HepG2 (cell line): ENCODE data around the gene XAGE3.

Experiments used
- FOXK2 ChIP-seq: fragments of 450-650 bp; IDR thresholded peaks from 2 replicates; pipeline ENCODE4 v1.6.1; 2016
- MAFF ChIP-seq: IDR thresholded peaks from 2 replicates; pipeline ENCODE4 v1.6.1; 2011; ENCODE audit warnings: low read depth, low read length, improper control_type of control experiment
- REXO4 ChIP-seq: sonication (generic); formaldehyde crosslinking; IDR thresholded peaks from 2 replicates; pipeline ENCODE4 v1.8.0; 2022; ENCODE audit warnings: missing genetic modification reagents, mild to moderate bottlenecking, borderline replicate concordance
- SIN3A ChIP-seq: IDR thresholded peaks from 2 replicates; pipeline ENCODE4 v1.6.1; 2011; ENCODE audit warnings: low read depth, mild to moderate bottlenecking, control low read depth, low read length, borderline replicate concordance
- TF ChIP-seq, protein P1 (sequence below): sonication (generic); formaldehyde crosslinking; IDR thresholded peaks from 2 replicates; pipeline ENCODE4 v1.8.1; 2023; ENCODE audit warnings: mild to moderate bottlenecking, missing genetic modification reagents
- TF ChIP-seq, protein P2 (sequence below): sonication (generic); formaldehyde crosslinking; conservative IDR thresholded peaks from 2 replicates; pipeline ENCODE4 v1.4.0; 2020; ENCODE audit warnings: missing genetic modification reagents
- TF ChIP-seq, protein P3 (sequence below): sonication (generic); formaldehyde crosslinking; IDR thresholded peaks from 2 replicates; pipeline ENCODE4 v1.4.0; 2020; ENCODE audit warnings: mild to moderate bottlenecking, missing genetic modification reagents, borderline replicate concordance

DNA sequence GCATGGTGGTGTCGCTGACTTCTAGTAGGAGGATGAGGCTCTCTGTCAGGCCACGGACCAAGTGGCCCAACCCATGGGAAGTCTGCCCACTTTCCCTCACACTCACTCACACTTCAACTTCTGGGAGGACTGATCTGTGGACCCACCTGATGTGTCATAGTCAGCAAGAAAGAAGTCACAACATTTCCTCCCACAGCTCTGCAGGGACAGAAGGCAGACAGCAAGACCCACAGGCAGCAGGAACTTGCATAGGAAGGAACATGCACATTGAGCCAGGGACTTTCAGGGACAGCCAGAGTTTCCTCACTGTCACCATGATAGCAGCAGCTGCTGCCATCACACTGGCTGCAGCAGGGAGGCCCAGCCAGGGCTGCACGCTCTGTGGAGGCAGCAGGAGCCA is 37.3 kb downstream of the XAGE3 start:
- TF ChIP-seq SIN3A (no peak), MAFF (no peak), FOXK2 (no peak), REXO4 (no peak)
- TF ChIP-seq, protein P1, sequence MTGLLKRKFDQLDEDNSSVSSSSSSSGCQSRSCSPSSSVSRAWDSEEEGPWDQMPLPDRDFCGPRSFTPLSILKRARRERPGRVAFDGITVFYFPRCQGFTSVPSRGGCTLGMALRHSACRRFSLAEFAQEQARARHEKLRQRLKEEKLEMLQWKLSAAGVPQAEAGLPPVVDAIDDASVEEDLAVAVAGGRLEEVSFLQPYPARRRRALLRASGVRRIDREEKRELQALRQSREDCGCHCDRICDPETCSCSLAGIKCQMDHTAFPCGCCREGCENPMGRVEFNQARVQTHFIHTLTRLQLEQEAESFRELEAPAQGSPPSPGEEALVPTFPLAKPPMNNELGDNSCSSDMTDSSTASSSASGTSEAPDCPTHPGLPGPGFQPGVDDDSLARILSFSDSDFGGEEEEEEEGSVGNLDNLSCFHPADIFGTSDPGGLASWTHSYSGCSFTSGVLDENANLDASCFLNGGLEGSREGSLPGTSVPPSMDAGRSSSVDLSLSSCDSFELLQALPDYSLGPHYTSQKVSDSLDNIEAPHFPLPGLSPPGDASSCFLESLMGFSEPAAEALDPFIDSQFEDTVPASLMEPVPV (CRISPR knock-in tag), result no peak
- TF ChIP-seq, protein P2, sequence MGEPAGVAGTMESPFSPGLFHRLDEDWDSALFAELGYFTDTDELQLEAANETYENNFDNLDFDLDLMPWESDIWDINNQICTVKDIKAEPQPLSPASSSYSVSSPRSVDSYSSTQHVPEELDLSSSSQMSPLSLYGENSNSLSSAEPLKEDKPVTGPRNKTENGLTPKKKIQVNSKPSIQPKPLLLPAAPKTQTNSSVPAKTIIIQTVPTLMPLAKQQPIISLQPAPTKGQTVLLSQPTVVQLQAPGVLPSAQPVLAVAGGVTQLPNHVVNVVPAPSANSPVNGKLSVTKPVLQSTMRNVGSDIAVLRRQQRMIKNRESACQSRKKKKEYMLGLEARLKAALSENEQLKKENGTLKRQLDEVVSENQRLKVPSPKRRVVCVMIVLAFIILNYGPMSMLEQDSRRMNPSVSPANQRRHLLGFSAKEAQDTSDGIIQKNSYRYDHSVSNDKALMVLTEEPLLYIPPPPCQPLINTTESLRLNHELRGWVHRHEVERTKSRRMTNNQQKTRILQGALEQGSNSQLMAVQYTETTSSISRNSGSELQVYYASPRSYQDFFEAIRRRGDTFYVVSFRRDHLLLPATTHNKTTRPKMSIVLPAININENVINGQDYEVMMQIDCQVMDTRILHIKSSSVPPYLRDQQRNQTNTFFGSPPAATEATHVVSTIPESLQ, result no peak
- TF ChIP-seq, protein P3, sequence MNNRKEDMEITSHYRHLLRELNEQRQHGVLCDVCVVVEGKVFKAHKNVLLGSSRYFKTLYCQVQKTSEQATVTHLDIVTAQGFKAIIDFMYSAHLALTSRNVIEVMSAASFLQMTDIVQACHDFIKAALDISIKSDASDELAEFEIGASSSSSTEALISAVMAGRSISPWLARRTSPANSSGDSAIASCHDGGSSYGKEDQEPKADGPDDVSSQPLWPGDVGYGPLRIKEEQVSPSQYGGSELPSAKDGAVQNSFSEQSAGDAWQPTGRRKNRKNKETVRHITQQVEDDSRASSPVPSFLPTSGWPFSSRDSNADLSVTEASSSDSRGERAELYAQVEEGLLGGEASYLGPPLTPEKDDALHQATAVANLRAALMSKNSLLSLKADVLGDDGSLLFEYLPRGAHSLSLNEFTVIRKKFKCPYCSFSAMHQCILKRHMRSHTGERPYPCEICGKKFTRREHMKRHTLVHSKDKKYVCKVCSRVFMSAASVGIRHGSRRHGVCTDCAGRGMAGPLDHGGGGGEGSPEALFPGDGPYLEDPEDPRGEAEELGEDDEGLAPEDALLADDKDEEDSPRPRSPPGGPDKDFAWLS (CRISPR knock-in tag), result no peak
